ENCODE data around the gene TXLNA. TPM values are rescaled to one million over a fixed set of nuclear protein-coding genes. Genes with fewer than 3 reads are reported as not detected.

The TXLNA gene
- total and polyA plus RNA-seq, 12 donors = 7.5 to 28.9 (median 16.0) TPM

GRCh38 chr1:32180186-32181060 is 948 bp downstream of the TXLNA start:
- intact Hi-C loops (cut with DNase I) = loop anchor here in 1 of 10 donors (2.0 kb wide), 1 partner anchor 34 kb away; no protein-coding TSS in a partner anchor
- Histone ChIP-seq H3K9me3 (no peaks in the 10 kb centered on the region), H3K4me3 (peak overlapping the region; percentile 42 to 80 (median 75)), H3K4me1 (peaks cover 3 to 61% (median 39%) of the 10 kb centered on the region in 9 donors), H3K27ac (peak overlapping the region; percentile 59 to 98 (median 96)), H3K36me3 (peaks cover 0 to 51% (median 16%) of the 10 kb centered on the region in 9 donors), H3K27me3 (no peaks in the 10 kb centered on the region)
- DNase-seq = peak; percentile 44 to 63
- 6 to 7% methylated on average over 36 of the region's 36 CpGs for WGBS, 2 donors
- ATAC-seq = peak; percentile 28 to 58 (median 44)
- no peak for TF ChIP-seq CTCF (IDR thresholded peaks at IDR 0.05)

DNA sequence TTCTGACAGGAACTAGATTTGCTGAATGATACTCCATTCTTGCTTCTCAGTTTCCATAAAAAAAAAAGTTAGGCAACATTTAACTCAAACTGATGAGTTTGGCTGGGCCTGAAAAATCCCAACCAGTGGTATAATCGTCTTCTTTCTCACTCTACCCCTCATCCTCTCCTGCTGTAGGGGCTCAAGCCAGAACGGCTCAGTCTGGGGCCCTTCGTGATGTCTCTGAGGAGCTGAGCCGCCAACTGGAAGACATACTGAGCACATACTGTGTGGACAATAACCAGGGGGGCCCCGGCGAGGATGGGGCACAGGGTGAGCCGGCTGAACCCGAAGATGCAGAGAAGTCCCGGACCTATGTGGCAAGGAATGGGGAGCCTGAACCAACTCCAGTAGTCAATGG is 1.6 kb downstream of the TXLNA start:
- no peak for ATAC-seq
- no peaks in the 10 kb centered on the region for H3K27me3 ChIP-seq
- H3K4me3 ChIP-seq = peak overlapping the region in 8 of 10 donors; percentile 63 to 80 (median 75)
- peaks cover 0 to 57% (median 17%) of the 10 kb centered on the region in 9 donors for H3K36me3 ChIP-seq
- WGBS, 2 donors = 75 to 76% methylated on average over 9 of the region's 9 CpGs
- peak overlapping the region in 7 of 10 donors; percentile 90 to 98 (median 96) for H3K27ac ChIP-seq
- peaks cover 3 to 66% (median 43%) of the 10 kb centered on the region in 9 donors for H3K4me1 ChIP-seq
- no peak for TF ChIP-seq CTCF (IDR thresholded peaks at IDR 0.05)
- intact Hi-C loops (cut with DNase I) = loop anchor here in 1 of 10 donors (2.0 kb wide), 1 partner anchor 34 kb away; no protein-coding TSS in a partner anchor
- no peaks in the 10 kb centered on the region for H3K9me3 ChIP-seq
- DNase-seq = no peak

DNA sequence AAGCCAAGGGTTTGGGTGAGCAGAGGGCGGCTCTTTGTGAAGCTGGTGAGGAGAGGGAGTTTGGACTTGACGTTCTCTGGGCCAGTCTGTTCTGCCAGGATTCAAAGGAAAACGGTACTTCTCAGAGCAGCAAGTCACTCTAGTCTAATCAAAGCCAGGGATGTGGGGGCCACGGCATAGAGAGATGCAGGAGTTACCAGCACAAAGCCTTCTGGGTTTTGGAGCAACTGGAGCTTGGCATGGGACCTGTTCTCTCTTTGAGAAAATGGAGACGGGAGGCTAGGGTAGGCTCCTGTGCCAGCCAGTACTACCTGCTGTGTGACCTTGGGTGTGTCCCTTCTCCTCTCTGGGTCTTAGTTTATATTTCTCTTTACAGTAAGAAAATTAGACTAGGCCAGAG is 2.1 kb downstream of the TXLNA start:
- H3K4me1 ChIP-seq = peaks cover 3 to 71% (median 45%) of the 10 kb centered on the region in 9 donors
- H3K27ac ChIP-seq = peak overlapping the region in 3 of 10 donors; percentile 95 to 97 (median 96)

More for the DNA sequence above, 2.1 kb downstream of the TXLNA start:
- WGBS, 2 donors = 84 to 85% methylated on average over 5 of the region's 5 CpGs
- H3K9me3 ChIP-seq = no peaks in the 10 kb centered on the region
- peaks cover 0 to 59% (median 22%) of the 10 kb centered on the region in 9 donors for H3K36me3 ChIP-seq
- ATAC-seq (no peak), DNase-seq (no peak)
- no peaks in the 10 kb centered on the region for H3K27me3 ChIP-seq
- intact Hi-C loops (cut with DNase I) = loop anchor here in 1 of 10 donors (2.0 kb wide), 1 partner anchor 35 kb away; no protein-coding TSS in a partner anchor
- TF ChIP-seq CTCF (IDR thresholded peaks at IDR 0.05) = no peak
- peak overlapping the region in 7 of 10 donors; percentile 63 to 80 (median 73) for H3K4me3 ChIP-seq
